ENCODE measurements around the gene MYH11.

MYH11 gene

GRCh38 chr16:15779664-15780351 is 77.0 kb downstream of the MYH11 start:
- DNase-seq (ENCODE audit: insufficient read length, low spot score): no peak
- no peak for FAIRE-seq

DNA sequence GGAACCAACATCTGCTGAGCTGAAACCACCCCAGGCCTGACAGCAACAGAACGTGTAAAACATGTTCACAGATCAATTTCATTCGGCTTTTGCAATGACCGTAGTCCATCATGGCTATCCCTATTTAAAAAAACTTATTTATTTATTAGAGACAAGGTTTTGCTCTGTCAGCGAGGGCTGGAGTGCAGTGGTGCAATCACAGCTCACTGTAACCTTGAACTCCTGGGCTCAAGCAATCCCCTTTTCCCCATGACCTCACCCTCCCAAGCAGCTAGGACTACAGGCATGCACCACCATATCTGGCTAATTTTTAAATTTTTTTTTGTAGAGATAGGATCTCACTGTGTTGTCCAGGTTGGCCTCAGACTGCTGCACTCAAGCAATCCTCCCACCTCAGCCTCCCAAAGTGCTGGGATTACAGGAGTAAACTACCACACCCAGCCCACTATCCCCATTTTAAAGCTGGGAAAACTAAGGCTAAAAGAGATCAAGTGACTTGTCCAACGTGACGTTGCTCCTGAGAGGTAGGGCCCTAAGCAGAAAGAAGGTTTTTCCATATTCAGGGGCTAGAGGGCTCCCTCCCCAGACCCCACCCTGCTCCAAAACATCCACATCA is 77.7 kb downstream of the MYH11 start:
- FAIRE-seq (no peak), DNase-seq (ENCODE audit: insufficient read length, low spot score) (no peak)

GRCh38 chr16:15778204-15778743 is 78.6 kb downstream of the MYH11 start:
- DNase-seq (ENCODE audit: insufficient read length, low spot score) (no peak), FAIRE-seq (no peak)

- FAIRE-seq: no peak
- no peak for DNase-seq (ENCODE audit: insufficient read length, low spot score)
Observed at GRCh38 chr16:15777533-15778203, 79.2 kb downstream of the MYH11 start.

- FAIRE-seq (no peak), DNase-seq (ENCODE audit: insufficient read length, low spot score) (no peak)
Observed at GRCh38 chr16:15776572-15776971, 80.3 kb downstream of the MYH11 start.

GRCh38 chr16:15775663-15776304 is 81.0 kb downstream of the MYH11 start:
- DNase-seq (ENCODE audit: insufficient read length, low spot score) (no peak), FAIRE-seq (no peak)

DNA sequence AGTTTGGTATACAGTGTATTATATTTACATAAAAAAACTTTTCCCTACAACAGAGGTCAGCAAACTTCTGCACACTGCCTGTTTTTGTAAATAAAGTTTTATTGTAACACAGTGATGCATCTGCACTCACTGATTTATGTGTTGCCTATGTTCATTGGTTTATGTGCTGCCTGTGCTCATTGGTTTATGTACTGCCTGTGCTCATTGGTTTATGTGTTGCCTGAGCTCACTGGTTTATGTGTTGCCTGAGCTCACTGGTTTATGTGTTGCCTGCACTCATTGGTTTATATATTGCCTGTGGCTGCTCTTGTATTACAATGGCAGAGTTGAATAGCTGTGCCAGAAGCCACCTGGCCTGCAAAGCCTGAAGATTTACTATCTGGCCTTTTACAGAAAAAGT is 81.6 kb downstream of the MYH11 start:
- DNase-seq (ENCODE audit: insufficient read length, low spot score) (no peak), FAIRE-seq (no peak)

DNA sequence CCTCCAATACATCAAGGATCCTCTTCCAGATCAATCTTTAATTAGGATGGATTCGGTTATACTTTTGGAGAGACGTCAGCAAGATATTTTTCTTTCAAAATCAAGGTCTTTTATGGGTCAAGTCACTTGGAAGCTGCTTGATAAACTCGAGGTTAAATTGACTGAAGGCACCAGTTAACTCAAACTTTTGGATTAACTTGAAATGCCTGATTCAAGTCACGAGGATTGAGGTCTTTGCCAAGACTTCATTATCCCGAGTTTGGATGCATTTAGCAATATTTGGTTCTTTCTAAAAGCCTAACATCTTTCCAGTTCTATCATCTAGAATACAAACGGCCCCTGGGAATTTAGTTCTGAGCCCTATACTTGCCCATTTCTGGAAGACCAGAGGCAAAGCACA is 82.9 kb downstream of the MYH11 start:
- FAIRE-seq: no peak
- no peak for DNase-seq (ENCODE audit: insufficient read length, low spot score)

GRCh38 chr16:15772579-15773293 is 84.1 kb downstream of the MYH11 start:
- DNase-seq (ENCODE audit: insufficient read length, low spot score) (no peak), FAIRE-seq (no peak)

DNA sequence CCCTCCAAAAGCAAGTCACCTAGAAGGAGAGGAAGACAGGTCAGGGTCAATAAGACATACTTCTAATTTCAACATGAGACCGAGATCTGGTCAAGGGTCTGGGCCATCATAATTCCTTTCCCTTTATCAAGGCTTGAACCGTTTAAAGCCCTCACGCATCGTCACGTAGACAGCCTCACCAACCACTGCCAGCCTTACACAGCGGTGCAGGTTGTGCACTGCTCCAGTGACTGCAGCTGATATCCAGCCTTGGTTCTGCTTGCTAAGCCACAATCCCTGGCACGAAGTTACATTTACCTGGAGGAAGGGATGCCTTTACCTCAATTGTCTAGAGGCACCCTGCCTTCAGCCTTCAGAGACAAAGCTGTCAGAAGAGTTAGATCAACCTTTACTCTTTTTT is 85.1 kb downstream of the MYH11 start:
- FAIRE-seq: no peak
- DNase-seq (ENCODE audit: insufficient read length, low spot score): no peak

DNA sequence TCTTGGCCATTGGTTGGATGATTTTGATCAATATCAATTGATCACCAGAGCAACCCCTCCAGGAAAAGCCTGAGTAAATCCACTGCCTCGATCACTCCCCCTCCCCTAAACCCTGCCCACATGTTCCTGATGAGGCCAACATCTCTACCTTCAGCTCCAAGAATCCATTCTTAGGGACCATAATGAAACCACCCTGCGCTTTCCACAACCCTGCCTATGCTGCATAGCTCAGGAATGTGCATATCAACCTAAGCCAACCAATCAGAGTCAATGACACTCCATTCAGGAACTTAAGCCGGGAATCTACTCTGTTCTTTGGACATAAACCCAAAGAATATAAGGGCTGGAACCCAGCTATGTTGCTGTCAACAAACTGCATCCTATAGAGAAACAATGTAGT is 86.3 kb downstream of the MYH11 start:
- DNase-seq (ENCODE audit: insufficient read length, low spot score): no peak
- FAIRE-seq: no peak

- FAIRE-seq: no peak
- DNase-seq (ENCODE audit: insufficient read length, low spot score): no peak
Observed at GRCh38 chr16:15770107-15770506, 86.7 kb downstream of the MYH11 start.

DNA sequence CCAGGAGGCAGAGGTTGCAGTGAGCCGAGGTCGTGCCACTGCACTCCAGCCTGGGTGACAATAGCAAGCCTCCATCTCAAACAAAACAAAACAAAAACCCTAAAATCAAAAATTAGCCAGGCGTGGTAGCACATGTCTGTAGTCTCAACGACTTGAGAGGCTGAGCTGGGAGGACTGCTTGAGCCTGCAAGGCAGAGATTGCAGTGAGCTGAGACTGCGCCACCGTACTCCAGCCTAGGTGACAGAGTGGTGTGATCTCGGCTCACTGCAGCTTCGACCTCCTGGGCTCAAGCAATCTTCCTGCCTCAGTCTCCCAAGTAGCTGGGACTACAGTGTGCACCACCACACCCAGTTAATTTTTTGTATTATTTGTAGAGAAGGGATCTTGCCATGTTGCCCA is 87.6 kb downstream of the MYH11 start:
- FAIRE-seq (no peak), DNase-seq (ENCODE audit: insufficient read length, low spot score) (no peak)

DNA sequence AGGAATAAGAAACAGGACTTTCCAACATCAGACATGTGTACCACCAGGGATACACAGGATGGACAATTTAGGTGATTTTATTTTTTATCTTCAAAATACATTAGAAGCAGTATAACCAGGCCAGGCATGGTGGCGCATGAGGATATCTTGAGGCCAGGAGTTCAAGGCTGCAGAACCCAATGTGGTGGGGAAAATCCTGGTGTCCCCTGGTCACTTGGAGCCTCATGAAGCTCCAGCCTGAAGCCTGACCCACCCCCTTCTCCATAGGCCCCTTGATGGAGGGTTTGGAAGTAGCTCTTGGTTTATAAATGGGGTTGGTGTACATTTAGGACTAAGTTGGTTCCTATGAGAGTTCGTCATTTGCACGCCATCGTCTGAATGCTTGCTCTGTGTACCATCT is 88.6 kb downstream of the MYH11 start:
- FAIRE-seq (no peak), DNase-seq (ENCODE audit: insufficient read length, low spot score) (no peak)

- FAIRE-seq: no peak
Observed at GRCh38 chr16:15766918-15767317, 89.9 kb downstream of the MYH11 start.

GRCh38 chr16:15765880-15766279 is 90.9 kb downstream of the MYH11 start:
- peak; percentile 96 for FAIRE-seq
- DNase-seq (ENCODE audit: insufficient read length, low spot score): peak; percentile 64

More at GRCh38 chr16:15766918-15767317, 89.9 kb downstream of the MYH11 start:
- DNase-seq (ENCODE audit: insufficient read length, low spot score): no peak

GRCh38 chr16:15765116-15765515 is 91.7 kb downstream of the MYH11 start:
- FAIRE-seq: no peak

GRCh38 chr16:15764112-15764511 is 92.7 kb downstream of the MYH11 start:
- DNase-seq (ENCODE audit: insufficient read length, low spot score) (no peak), FAIRE-seq (no peak)

More at GRCh38 chr16:15765116-15765515, 91.7 kb downstream of the MYH11 start:
- DNase-seq (ENCODE audit: insufficient read length, low spot score): no peak

DNA sequence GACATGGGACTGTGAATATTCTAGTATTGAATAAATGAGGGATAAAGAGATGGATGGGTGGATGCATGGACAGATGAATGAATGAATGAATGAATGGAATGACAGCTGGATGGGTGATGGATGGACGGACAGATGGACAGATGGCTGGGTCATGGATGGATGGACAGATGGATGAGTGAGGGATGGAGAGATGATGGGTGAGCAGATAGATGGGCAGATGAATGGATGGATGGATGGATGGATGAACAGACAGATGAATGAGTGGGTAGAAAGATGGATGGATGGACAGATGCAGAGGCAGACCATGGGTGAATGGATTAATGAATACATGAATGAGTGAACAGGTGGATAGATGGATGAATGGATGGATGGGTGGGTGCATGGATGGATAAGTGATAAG is 96.7 kb downstream of the MYH11 start:
- DNase-seq (ENCODE audit: insufficient read length, low spot score) (no peak), FAIRE-seq (no peak)

DNA sequence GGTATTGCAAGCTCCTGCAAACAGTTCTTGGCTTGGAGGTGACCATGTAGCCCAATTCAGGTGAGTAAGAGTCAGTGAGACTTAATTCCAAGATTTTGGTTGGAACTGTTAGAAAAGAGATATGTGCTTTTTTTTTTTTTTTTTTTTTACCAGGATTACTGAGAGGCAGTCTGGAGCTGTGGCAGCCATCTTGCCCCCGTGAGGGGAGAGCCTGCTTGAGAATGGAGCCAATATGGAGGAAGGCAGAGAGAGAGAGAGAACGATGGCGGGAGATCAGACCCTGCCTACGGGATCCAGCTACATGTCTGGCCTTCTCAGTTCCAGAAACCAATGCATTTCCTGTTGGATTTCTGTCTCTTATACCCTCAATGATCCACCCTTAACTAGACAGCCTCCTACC is 97.8 kb downstream of the MYH11 start:
- no peak for FAIRE-seq
- DNase-seq (ENCODE audit: insufficient read length, low spot score): no peak

All from GM19239 (cell line).